ENCODE measurements around the gene TDRD7. TPM values are rescaled to one million over a fixed set of nuclear protein-coding genes. Genes with fewer than 3 reads are reported as not detected.

TDRD7 gene
- total RNA-seq, 1 donor from 2014 or later = 7.9 TPM

DNA sequence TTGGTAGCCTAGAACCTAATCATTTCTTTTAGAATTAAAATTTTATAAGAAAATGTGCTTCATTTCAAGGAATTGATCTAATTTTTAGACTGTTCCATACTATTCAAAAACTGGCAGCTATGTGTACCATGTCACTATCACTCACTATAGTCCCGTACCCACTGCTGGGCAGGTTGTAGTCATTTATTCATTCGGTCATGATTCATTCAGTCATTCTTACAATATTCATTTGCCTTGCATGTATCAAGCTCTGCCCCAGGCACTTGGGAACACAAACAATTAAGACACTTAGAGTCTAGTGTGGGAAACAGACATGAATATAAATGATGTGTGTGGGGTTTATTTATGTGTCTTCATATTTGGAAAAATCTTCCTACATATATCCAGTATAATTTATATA, 26.4 kb downstream of the TDRD7 start:
- TF ChIP-seq, protein P1, sequence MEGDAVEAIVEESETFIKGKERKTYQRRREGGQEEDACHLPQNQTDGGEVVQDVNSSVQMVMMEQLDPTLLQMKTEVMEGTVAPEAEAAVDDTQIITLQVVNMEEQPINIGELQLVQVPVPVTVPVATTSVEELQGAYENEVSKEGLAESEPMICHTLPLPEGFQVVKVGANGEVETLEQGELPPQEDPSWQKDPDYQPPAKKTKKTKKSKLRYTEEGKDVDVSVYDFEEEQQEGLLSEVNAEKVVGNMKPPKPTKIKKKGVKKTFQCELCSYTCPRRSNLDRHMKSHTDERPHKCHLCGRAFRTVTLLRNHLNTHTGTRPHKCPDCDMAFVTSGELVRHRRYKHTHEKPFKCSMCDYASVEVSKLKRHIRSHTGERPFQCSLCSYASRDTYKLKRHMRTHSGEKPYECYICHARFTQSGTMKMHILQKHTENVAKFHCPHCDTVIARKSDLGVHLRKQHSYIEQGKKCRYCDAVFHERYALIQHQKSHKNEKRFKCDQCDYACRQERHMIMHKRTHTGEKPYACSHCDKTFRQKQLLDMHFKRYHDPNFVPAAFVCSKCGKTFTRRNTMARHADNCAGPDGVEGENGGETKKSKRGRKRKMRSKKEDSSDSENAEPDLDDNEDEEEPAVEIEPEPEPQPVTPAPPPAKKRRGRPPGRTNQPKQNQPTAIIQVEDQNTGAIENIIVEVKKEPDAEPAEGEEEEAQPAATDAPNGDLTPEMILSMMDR (IDR thresholded peaks at IDR 0.05; ENCODE audit: borderline replicate concordance) = no peak
- Histone ChIP-seq H3K4me3 (no peak overlapping the region), H3K27ac (replicated peaks) (no peak overlapping the region), H3K27me3 (ENCODE audit: low read depth) (no peaks in the 10 kb centered on the region), H3K4me1 (no peaks in the 10 kb centered on the region), H3K36me3 (peaks cover 44% of the 10 kb centered on the region), H3K9me3 (replicated peaks) (no peaks in the 10 kb centered on the region)
- no peak for DNase-seq
- intact Hi-C loops (cut with micrococcal nuclease) = no loop called here

- TF ChIP-seq, protein P1 (IDR thresholded peaks at IDR 0.05; ENCODE audit: borderline replicate concordance) = no peak
- Histone ChIP-seq H3K4me3 (no peak overlapping the region), H3K27ac (replicated peaks) (no peak overlapping the region), H3K9me3 (replicated peaks) (no peaks in the 10 kb centered on the region), H3K4me1 (no peaks in the 10 kb centered on the region), H3K27me3 (ENCODE audit: low read depth) (no peaks in the 10 kb centered on the region), H3K36me3 (peaks cover 43% of the 10 kb centered on the region)
- DNase-seq = no peak
- intact Hi-C loops (cut with micrococcal nuclease) = no loop called here
Observed at GRCh38 chr9:97438666-97439065, 26.8 kb downstream of the TDRD7 start.

DNA sequence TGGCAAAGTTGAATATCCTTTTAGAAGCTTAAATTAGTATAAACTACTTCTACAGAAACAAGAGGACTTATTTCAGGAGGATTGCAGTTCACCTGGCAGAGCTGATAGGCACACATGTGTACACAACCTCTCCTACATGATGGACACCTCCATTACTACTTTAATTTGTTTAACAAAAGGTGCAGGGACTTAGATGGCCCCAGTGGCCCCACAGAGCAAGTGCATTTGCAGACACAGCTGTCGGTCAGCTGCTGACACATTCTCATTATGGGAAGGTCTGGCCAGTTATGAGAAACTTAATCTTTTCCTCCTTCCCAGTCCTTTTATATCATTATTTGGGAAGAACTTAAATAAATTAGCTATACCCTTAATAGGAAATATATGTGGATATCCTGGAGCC, 28.3 kb downstream of the TDRD7 start:
- Histone ChIP-seq H3K4me3 (no peak overlapping the region), H3K27me3 (ENCODE audit: low read depth) (no peaks in the 10 kb centered on the region), H3K9me3 (replicated peaks) (no peaks in the 10 kb centered on the region), H3K36me3 (peaks cover 28% of the 10 kb centered on the region), H3K27ac (replicated peaks) (no peak overlapping the region), H3K4me1 (no peaks in the 10 kb centered on the region)
- no peak for DNase-seq
- intact Hi-C loops (cut with micrococcal nuclease) = no loop called here
- TF ChIP-seq, protein P1 (IDR thresholded peaks at IDR 0.05; ENCODE audit: borderline replicate concordance) = no peak

DNA sequence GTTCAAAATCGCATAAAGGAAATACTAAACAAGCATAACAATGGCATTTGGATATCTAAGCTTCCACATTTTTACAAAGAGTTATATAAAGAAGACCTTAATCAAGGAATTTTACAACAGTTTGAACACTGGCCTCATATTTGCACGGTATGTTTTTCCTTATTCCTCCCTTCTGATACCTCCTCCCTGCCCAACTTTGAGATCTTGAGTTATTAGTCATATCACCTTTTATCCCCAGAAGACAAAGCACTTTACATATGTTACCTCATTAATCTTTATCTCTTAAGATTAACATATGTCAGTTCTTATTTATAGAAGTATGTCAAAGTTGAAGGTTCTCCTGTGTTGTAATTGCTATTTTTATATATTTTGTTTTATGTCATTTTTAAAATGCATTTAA, 29.8 kb downstream of the TDRD7 start:
- intact Hi-C loops (cut with micrococcal nuclease) = no loop called here
- Histone ChIP-seq H3K27ac (replicated peaks) (no peak overlapping the region), H3K4me1 (no peaks in the 10 kb centered on the region), H3K36me3 (peaks cover 26% of the 10 kb centered on the region), H3K27me3 (ENCODE audit: low read depth) (no peaks in the 10 kb centered on the region), H3K4me3 (no peak overlapping the region), H3K9me3 (replicated peaks) (no peaks in the 10 kb centered on the region)
- TF ChIP-seq, protein P1 (IDR thresholded peaks at IDR 0.05; ENCODE audit: borderline replicate concordance) = no peak
- no peak for DNase-seq

DNA sequence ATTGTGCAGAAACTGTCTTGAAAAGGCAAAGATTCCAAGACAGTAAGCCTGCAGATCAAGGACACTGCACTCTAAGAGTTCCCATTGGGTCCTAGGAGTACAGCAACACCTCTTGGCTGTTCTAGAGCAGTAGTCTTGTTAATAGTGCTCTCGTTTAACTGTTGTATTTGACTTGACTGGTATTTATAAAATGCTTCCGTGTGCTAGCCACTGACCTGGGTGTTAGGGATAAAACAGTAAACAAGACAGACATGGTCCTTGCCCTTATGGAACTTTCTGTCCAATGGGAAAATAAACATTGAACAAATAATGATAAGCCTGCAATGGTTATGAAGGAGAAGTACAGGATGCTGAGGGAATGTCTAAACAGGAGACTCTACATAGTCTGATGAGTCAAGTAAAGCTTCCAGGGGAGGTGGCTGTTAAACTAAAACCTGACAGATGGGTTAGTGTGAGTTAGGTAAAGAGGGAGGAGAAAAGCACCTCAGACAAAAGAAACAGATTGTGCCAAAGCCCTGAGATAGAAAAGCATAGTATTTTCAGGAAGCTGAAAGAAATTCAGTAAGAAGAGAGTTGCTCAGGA, 33.3 kb downstream of the TDRD7 start:
- DNase-seq = no peak
- Histone ChIP-seq H3K27ac (replicated peaks) (no peak overlapping the region), H3K27me3 (ENCODE audit: low read depth) (no peaks in the 10 kb centered on the region), H3K4me3 (no peak overlapping the region), H3K9me3 (replicated peaks) (no peaks in the 10 kb centered on the region), H3K4me1 (no peaks in the 10 kb centered on the region), H3K36me3 (peaks cover 25% of the 10 kb centered on the region)
- intact Hi-C loops (cut with micrococcal nuclease) = no loop called here
- TF ChIP-seq, protein P1 (IDR thresholded peaks at IDR 0.05; ENCODE audit: borderline replicate concordance) = no peak
